ENCODE results near the gene MTRR.
A peak's percentile ranks its signal among the peaks of the same experiment; 100 is the strongest.

MTRR gene

GRCh38 chr5:7857926-7858632 lies 10.9 kb upstream of the MTRR start:
- DNase-seq = no peak

- DNase-seq = no peak
These were observed 2.8 kb upstream of the MTRR start for GRCh38 chr5:7866196-7866595.

GRCh38 chr5:7867260-7867659 lies 1.7 kb upstream of the MTRR start:
- no peak for DNase-seq

- DNase-seq = peak in 1 of 2 experiments; percentile 27
These were observed 548 bp upstream of the MTRR start for GRCh38 chr5:7868427-7868772.

GRCh38 chr5:7869474-7870136 lies 657 bp downstream of the MTRR start:
- no peak for DNase-seq

GRCh38 chr5:7871653-7872052 lies 2.7 kb downstream of the MTRR start:
- DNase-seq = no peak

GRCh38 chr5:7872517-7873130 lies 3.7 kb downstream of the MTRR start:
- DNase-seq = no peak

- no peak for DNase-seq
These were observed 4.3 kb downstream of the MTRR start for GRCh38 chr5:7873216-7873615.

- no peak for DNase-seq
These were observed 5.7 kb downstream of the MTRR start for GRCh38 chr5:7874639-7875038.

GRCh38 chr5:7875151-7875550 lies 6.2 kb downstream of the MTRR start:
- DNase-seq = no peak

GRCh38 chr5:7876867-7877266 lies 7.9 kb downstream of the MTRR start:
- DNase-seq = no peak

- DNase-seq = no peak
These were observed 8.9 kb downstream of the MTRR start for GRCh38 chr5:7877851-7878250.

GRCh38 chr5:7878381-7878873 lies 9.5 kb downstream of the MTRR start:
- no peak for DNase-seq

- no peak for DNase-seq
These were observed 12.1 kb downstream of the MTRR start for GRCh38 chr5:7881091-7881490.

- DNase-seq = no peak
These were observed 12.9 kb downstream of the MTRR start for GRCh38 chr5:7881816-7882215.

- no peak for DNase-seq
These were observed 14.0 kb downstream of the MTRR start for GRCh38 chr5:7882926-7883325.

- DNase-seq = no peak
These were observed 15.7 kb downstream of the MTRR start for GRCh38 chr5:7884491-7885267.

GRCh38 chr5:7886849-7887475 lies 18.0 kb downstream of the MTRR start:
- peak in 1 of 2 experiments; percentile 56 for DNase-seq

GRCh38 chr5:7888901-7889300 lies 20.0 kb downstream of the MTRR start:
- DNase-seq = no peak

- no peak for DNase-seq
These were observed 25.5 kb downstream of the MTRR start for GRCh38 chr5:7894439-7894838.

GRCh38 chr5:7894860-7895259 lies 25.9 kb downstream of the MTRR start:
- no peak for DNase-seq

GRCh38 chr5:7897014-7897600 lies 28.2 kb downstream of the MTRR start:
- DNase-seq = peak in 1 of 2 experiments; percentile 36

GRCh38 chr5:7902201-7902600 lies 33.3 kb downstream of the MTRR start:
- no peak for DNase-seq

Data from SW 1271 (cell line).